ENCODE data around the gene CDH12.
"Not testable (repeated sequence)": the region's sequence is repeated elsewhere in the genome, so short reads cannot be mapped to it uniquely, and the experiment has no call there.

The CDH12 gene

GRCh38 chr5:22411554-22412349 is 441.4 kb downstream of the CDH12 start:
- no peak for DNase-seq

GRCh38 chr5:22391956-22392355 is 461.2 kb downstream of the CDH12 start:
- DNase-seq = no peak

- DNase-seq = no peak
Measured at GRCh38 chr5:22390888-22391287, 462.3 kb downstream of the CDH12 start.

- DNase-seq = no peak
Measured at GRCh38 chr5:22372826-22373660, 480.1 kb downstream of the CDH12 start.

GRCh38 chr5:22372376-22372775 is 480.8 kb downstream of the CDH12 start:
- no peak for DNase-seq

GRCh38 chr5:22354956-22355355 is 498.2 kb downstream of the CDH12 start:
- peak in 2 of 3 experiments; percentile 6 to 82 for DNase-seq

- no peak for DNase-seq
Measured at GRCh38 chr5:22352493-22352892, 500.7 kb downstream of the CDH12 start.

- no peak for DNase-seq
Measured at GRCh38 chr5:22351178-22351577, 502.0 kb downstream of the CDH12 start.

- no peak for DNase-seq
Measured at GRCh38 chr5:22348027-22348426, 505.1 kb downstream of the CDH12 start.

- DNase-seq = no peak
Measured at GRCh38 chr5:22344000-22344399, 509.1 kb downstream of the CDH12 start.

- no peak for DNase-seq
Measured at GRCh38 chr5:22341406-22341805, 511.7 kb downstream of the CDH12 start.

GRCh38 chr5:22332949-22333348 is 520.2 kb downstream of the CDH12 start:
- DNase-seq = not testable (repeated sequence)

- no peak for DNase-seq
Measured at GRCh38 chr5:22329683-22330082, 523.5 kb downstream of the CDH12 start.

GRCh38 chr5:22319798-22320197 is 533.3 kb downstream of the CDH12 start:
- no peak for DNase-seq

- no peak for DNase-seq
Measured at GRCh38 chr5:22316294-22316693, 536.9 kb downstream of the CDH12 start.

- not testable (repeated sequence) for DNase-seq
Measured at GRCh38 chr5:22315052-22315451, 538.1 kb downstream of the CDH12 start.

GRCh38 chr5:22314548-22314947 is 538.6 kb downstream of the CDH12 start:
- no peak for DNase-seq

- no peak for DNase-seq
Measured at GRCh38 chr5:22306011-22306410, 547.1 kb downstream of the CDH12 start.

GRCh38 chr5:22295832-22296231 is 557.3 kb downstream of the CDH12 start:
- no peak for DNase-seq

GRCh38 chr5:22293147-22293546 is 560.0 kb downstream of the CDH12 start:
- DNase-seq = no peak

GRCh38 chr5:22278164-22278563 is 575.0 kb downstream of the CDH12 start:
- DNase-seq = no peak

GRCh38 chr5:22277006-22277405 is 576.1 kb downstream of the CDH12 start:
- DNase-seq = no peak

GRCh38 chr5:22265855-22266254 is 587.3 kb downstream of the CDH12 start:
- not testable (repeated sequence) for DNase-seq

GRCh38 chr5:22258139-22258538 is 595.0 kb downstream of the CDH12 start:
- no peak for DNase-seq

Data from NCI-H1417 (cell line).